Right lobe of liver (tissue), 6 donors: Measurements from ENCODE around the gene CAP2. TPM values are rescaled to one million over a fixed set of nuclear protein-coding genes. Genes with fewer than 3 reads are reported as not detected.
"Not testable (repeated sequence)": the region's sequence is repeated elsewhere in the genome, so short reads cannot be mapped to it uniquely, and the experiment has no call there.

Experiments used
- ATAC-seq, 4 donors: fragments of 200-7000 bp; cut with Tn5 transposase; one replicate each; pipeline ENCODE4 v1.9.1; 2020; ENCODE audit warnings: mild to moderate bottlenecking in 4 of 4, moderate library complexity in 4 of 4
- DNase-seq, 3 donors: peaks; one replicate each; pipeline ENCODE4 v3.0.0-alpha.2; 2020
- H3K27ac ChIP-seq, 3 donors: fragments of 200-600 bp; one replicate each; pipeline ENCODE4 v1.8.0; 2022
- H3K27me3 ChIP-seq, 2 donors: fragments of 200-600 bp; one replicate each; pipeline ENCODE4 v1.8.0; 2022
- H3K36me3 ChIP-seq, 4 donors: fragments of 200-600 bp; sonication (generic) in 1 of 4; one replicate each; pipeline versions ENCODE4 v1.5.1 to v1.8.0; 2017 to 2022; ENCODE audit warnings: control low read depth in 1 of 4
- H3K4me1 ChIP-seq, 4 donors: fragments of 200-600 bp; sonication (generic) in 1 of 4; one replicate each; pipeline versions ENCODE4 v1.5.1 to v1.8.0; 2017 to 2022; ENCODE audit warnings: control low read depth in 1 of 4
- H3K4me3 ChIP-seq, 3 donors: fragments of 200-600 bp; one replicate each; pipeline ENCODE4 v1.8.0; 2022
- H3K9me3 ChIP-seq, 4 donors: fragments of 200-600 bp; sonication (generic) in 1 of 4; one replicate each; pipeline versions ENCODE4 v1.5.1 to v1.8.0; 2017 to 2022; ENCODE audit warnings: control low read depth in 1 of 4
- POLR2A ChIP-seq: fragments of 450-650 bp; IDR thresholded peaks from one replicate; pipeline ENCODE4 v1.6.1; 2017; ENCODE audit warnings: antibody characterized with exemption, mild to moderate bottlenecking
- WGBS: methylation state at CpG from one replicate; pipeline ENCODE4 v1.1.6; 2018; ENCODE audit warnings: low coverage, low lambda C conversion rate; ENCODE audit not compliant: insufficient coverage; ENCODE audit errors: missing lambda C conversion rate; 5-methylcytosine and 5-hydroxymethylcytosine counted together
- intact Hi-C, 2 donors: fragments of 100-400 bp; cut with DNase I; formaldehyde crosslinking; loops; one replicate each; pipeline versions ENCODE4 v1.11.2 to v1.14.1; 2022
- total RNA-seq, 6 experiments: library from RNA; depleted of rRNA in 2 of 6; stranded (reverse); fragments of >200 nt in 2 of 6; fragmentation: NEBNext Ultra II Directional in 3 of 6; extraction: Animal tissue kit (Norgen Biotek cat#: 25700) in 3 of 6; gene quantifications; one replicate each; pipeline versions ENCODE4 v1.1.0 to v1.2.4, GENCODE V29; 2016 to 2023
- TF ChIP-seq, protein P1 (sequence below), 4 donors: fragments of 200-600 bp in 3 of 4; fragments of 450-650 bp in 1 of 4; IDR thresholded peaks; one replicate each; pipeline versions ENCODE4 v1.5.1 to v1.8.0; 2016 to 2022; ENCODE audit warnings: antibody characterized with exemption in 4 of 4, mild to moderate bottlenecking in 2 of 4
- donor health status: DM: no; HTN: yes; CAD: no.
- donor health status: DM: no; HTN: no; CAD: no.
- donor health status: DM: no; HTN: no; CAD: no.
- donor health status: DM: no; HTN: yes; CAD: no.
- donor health status: DM: no; HTN: yes; CAD: no.

Gene CAP2
- total RNA-seq, 6 experiments from 2014 or later, result 2.1 to 7.4 (median 6.1) TPM

DNA sequence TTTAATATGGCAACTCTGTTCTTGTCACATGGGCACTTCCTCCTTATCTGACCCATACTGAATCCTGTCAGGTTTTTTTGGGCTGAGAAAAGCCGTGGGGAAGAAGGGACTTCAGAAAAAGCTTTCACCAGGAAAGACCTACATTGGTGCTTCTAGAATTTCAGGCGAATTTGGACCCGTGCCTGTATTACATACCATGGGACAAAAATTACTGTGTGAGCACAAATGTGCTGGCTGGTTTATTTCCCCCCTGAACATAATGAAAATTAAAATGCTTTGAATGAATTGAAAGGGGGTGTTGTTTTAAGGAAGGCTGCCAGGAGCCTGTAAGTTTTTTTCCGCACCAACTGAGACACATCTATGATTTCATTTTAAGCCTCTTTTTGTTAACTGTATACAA, 29.6 kb downstream of the CAP2 start:
- no peaks in the 10 kb centered on the region for H3K4me1 ChIP-seq
- H3K27me3 ChIP-seq, result no peaks in the 10 kb centered on the region
- DNase-seq (no peak), ATAC-seq (no peak)
- H3K27ac ChIP-seq, result no peak overlapping the region
- TF ChIP-seq POLR2A, result no peak
- TF ChIP-seq, protein P1, sequence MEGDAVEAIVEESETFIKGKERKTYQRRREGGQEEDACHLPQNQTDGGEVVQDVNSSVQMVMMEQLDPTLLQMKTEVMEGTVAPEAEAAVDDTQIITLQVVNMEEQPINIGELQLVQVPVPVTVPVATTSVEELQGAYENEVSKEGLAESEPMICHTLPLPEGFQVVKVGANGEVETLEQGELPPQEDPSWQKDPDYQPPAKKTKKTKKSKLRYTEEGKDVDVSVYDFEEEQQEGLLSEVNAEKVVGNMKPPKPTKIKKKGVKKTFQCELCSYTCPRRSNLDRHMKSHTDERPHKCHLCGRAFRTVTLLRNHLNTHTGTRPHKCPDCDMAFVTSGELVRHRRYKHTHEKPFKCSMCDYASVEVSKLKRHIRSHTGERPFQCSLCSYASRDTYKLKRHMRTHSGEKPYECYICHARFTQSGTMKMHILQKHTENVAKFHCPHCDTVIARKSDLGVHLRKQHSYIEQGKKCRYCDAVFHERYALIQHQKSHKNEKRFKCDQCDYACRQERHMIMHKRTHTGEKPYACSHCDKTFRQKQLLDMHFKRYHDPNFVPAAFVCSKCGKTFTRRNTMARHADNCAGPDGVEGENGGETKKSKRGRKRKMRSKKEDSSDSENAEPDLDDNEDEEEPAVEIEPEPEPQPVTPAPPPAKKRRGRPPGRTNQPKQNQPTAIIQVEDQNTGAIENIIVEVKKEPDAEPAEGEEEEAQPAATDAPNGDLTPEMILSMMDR (IDR thresholded peaks at IDR 0.05), result no peak
- H3K36me3 ChIP-seq, result peaks cover 0 to 5% (median 0%) of the 10 kb centered on the region in 4 donors
- H3K9me3 ChIP-seq, result no peaks in the 10 kb centered on the region
- intact Hi-C loops, result no loop called here
- WGBS, result 77% methylated on average over 3 of the region's 4 CpGs
- H3K4me3 ChIP-seq, result no peak overlapping the region

DNA sequence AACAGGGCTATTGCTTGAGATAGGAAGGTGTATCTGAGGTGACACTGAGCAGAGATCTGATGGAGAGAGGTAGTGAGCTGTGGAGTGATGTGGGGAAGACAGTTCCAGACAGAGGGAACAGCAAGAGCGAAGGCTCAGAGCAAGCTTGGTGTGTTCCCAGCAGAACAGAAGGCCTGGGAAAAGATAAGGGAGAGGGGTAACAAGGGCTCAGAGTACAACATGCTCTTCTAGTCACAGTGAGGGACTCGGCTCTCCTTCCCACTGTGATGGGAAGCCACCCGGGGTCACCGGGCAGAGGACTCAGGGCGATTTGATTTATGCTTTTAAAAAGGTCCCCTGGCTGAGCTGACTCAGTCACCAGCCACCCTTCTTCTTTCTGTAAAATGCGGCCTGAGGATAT, 33.7 kb downstream of the CAP2 start:
- H3K36me3 ChIP-seq, result peaks cover 0 to 5% (median 0%) of the 10 kb centered on the region in 4 donors
- ATAC-seq, result no peak
- no peaks in the 10 kb centered on the region for H3K4me1 ChIP-seq
- TF ChIP-seq, protein P1 (IDR thresholded peaks at IDR 0.05), result no peak
- TF ChIP-seq POLR2A, result no peak
- 100% methylated on average over 1 of the region's 6 CpGs for WGBS
- no peak overlapping the region for H3K27ac ChIP-seq
- intact Hi-C loops, result no loop called here
- DNase-seq, result no peak
- H3K27me3 ChIP-seq, result no peaks in the 10 kb centered on the region
- H3K4me3 ChIP-seq, result no peak overlapping the region
- H3K9me3 ChIP-seq, result no peaks in the 10 kb centered on the region

DNA sequence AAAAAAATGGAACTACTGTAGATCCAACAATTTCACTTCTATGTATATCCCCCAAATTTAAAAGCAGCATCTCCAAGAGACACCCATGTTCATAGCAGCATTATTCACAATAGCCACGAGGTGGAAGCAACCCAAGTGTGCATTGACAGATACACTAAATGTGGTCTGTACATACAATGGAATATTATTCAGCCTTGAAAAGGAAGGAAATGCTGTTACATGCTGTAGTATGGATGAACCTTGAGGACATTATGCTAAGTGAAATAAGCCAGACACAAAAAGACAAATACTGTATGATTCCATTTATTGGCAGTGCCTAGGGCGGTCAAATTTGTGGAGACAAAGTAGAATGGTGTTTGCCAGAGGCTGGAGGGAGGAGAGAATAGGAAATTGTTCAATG, 34.2 kb downstream of the CAP2 start:
- Histone ChIP-seq H3K9me3 (no peaks in the 10 kb centered on the region), H3K4me1 (no peaks in the 10 kb centered on the region), H3K27me3 (no peaks in the 10 kb centered on the region), H3K4me3 (no peak overlapping the region), H3K36me3 (peaks cover 0 to 5% (median 0%) of the 10 kb centered on the region in 4 donors), H3K27ac (no peak overlapping the region)
- DNase-seq, result no peak
- no peak for TF ChIP-seq POLR2A
- TF ChIP-seq, protein P1 (IDR thresholded peaks at IDR 0.05), result no peak
- 92% methylated on average over 2 of the region's 2 CpGs for whole genome bisulfite sequencing
- ATAC-seq, result no peak
- intact Hi-C loops, result no loop called here

DNA sequence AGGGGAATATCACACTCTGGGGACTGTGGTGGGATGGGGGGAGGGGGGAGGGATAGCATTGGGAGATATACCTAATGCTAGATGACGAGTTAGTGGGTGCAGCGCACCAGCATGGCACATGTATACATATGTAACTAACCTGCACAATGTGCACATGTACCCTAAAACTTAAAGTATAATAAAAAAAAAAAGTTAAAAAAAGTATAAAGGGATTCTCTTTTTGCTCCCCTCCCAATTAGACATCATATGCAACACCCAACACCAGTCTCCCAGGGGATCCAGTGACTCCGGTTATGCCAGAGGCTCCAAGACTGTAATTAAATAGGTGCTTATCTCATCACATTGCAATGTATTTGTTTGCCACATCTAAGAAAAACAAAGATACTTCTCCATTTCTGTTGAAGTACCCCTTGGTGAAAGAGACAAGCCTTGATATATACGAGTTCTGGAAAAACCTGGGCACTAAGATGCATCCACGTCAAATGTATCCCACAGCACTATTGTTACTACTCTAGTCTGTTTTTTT, 35.3 kb downstream of the CAP2 start:
- H3K4me1 ChIP-seq, H3K4me3 ChIP-seq, ATAC-seq, H3K27ac ChIP-seq, DNase-seq, intact Hi-C loops, H3K9me3 ChIP-seq, H3K36me3 ChIP-seq, H3K27me3 ChIP-seq: not testable (repeated sequence)
- 84% methylated on average over 3 of the region's 5 CpGs for WGBS

DNA sequence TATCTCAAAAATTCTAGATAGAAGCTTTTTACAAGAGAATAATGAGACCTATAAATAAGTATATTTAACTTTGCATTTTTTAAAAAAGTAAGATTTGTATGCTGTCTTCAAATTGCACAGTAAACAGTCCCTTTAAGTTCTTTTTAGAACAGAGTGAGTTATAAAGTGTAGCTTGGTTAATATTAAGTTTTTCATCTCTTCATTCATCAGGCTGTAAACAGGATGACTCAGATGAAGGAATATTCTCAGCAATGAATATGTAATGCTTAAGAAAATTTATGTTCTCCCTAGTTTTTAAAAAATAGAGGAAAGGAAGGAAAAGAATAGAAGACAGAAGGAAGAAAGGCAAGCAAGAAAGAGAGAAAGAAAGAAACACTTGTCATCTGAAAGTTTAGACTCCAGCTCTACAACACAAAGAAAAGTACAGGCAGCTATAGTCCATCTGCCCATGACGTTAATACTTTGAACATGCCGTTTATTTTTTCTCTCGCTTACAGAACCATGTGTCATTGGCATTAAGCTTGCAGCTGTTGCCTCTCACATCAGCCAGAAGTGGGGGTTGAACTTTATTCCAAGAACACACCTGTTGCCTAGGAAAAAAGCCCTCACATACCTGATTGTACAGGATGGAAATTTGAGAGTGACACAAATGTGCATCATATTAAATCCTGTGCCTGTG, 36.1 kb downstream of the CAP2 start:
- Histone ChIP-seq H3K9me3 (no peaks in the 10 kb centered on the region), H3K4me3 (no peak overlapping the region), H3K36me3 (peaks cover 0 to 5% (median 0%) of the 10 kb centered on the region in 4 donors), H3K27ac (no peak overlapping the region), H3K27me3 (no peaks in the 10 kb centered on the region), H3K4me1 (no peaks in the 10 kb centered on the region)
- ATAC-seq (no peak), DNase-seq (no peak)
- WGBS, result 79% methylated on average over 3 of the region's 3 CpGs
- intact Hi-C loops, result no loop called here
- TF ChIP-seq, protein P1 (IDR thresholded peaks at IDR 0.05), result no peak
- TF ChIP-seq POLR2A, result no peak
